Liver (tissue), 3 donors: ENCODE data around the gene UNC93A.
"Not testable (repeated sequence)": the region's sequence is repeated elsewhere in the genome, so short reads cannot be mapped to it uniquely, and the experiment has no call there.

Experiments used
- RAD21 ChIP-seq, 2 donors: IDR thresholded peaks; 2 replicates each; pipeline ENCODE4 v1.6.1; 2016; ENCODE audit warnings: antibody characterized with exemption in 2 of 2, mild to moderate bottlenecking in 2 of 2
- RXRA ChIP-seq, 2 donors: IDR thresholded peaks; 2 replicates each; pipeline ENCODE4 v1.6.1; 2017 to 2018; ENCODE audit warnings: antibody characterized with exemption in 2 of 2, mild to moderate bottlenecking in 1 of 2
- TAF1 ChIP-seq: conservative IDR thresholded peaks from 2 replicates; pipeline ENCODE4 v1.6.1; 2016; ENCODE audit warnings: antibody characterized with exemption, mild to moderate bottlenecking
- YY1 ChIP-seq: IDR thresholded peaks from 2 replicates; pipeline ENCODE4 v1.6.1; 2016; ENCODE audit warnings: antibody characterized with exemption, mild to moderate bottlenecking
- TF ChIP-seq, protein P1 (sequence below): fragments of 150-350 bp; IDR thresholded peaks from 2 replicates; pipeline ENCODE4 v1.5.1; 2017; ENCODE audit warnings: improper control_type of control experiment, low read depth, low read length; ENCODE audit not compliant: missing input control
- donor health status: healthy.
- donor health status: healthy.

DNA sequence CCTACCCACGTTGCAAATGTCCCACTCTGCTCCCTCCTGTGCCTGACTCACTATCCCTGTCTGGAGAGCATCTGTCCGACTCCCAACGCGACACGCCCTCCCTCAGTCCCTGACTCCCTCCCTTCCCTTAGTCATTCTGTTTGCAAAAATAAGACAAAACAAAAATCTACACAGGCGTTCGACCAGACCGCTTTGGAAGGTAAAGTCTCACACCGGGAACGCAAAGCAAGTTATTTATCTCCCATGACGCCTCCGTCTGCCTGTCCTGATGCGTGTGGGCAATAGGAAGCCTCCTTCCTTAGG, 29.6 kb downstream of the UNC93A start:
- TF ChIP-seq, protein P1, sequence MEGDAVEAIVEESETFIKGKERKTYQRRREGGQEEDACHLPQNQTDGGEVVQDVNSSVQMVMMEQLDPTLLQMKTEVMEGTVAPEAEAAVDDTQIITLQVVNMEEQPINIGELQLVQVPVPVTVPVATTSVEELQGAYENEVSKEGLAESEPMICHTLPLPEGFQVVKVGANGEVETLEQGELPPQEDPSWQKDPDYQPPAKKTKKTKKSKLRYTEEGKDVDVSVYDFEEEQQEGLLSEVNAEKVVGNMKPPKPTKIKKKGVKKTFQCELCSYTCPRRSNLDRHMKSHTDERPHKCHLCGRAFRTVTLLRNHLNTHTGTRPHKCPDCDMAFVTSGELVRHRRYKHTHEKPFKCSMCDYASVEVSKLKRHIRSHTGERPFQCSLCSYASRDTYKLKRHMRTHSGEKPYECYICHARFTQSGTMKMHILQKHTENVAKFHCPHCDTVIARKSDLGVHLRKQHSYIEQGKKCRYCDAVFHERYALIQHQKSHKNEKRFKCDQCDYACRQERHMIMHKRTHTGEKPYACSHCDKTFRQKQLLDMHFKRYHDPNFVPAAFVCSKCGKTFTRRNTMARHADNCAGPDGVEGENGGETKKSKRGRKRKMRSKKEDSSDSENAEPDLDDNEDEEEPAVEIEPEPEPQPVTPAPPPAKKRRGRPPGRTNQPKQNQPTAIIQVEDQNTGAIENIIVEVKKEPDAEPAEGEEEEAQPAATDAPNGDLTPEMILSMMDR = not testable (repeated sequence)
- TF ChIP-seq RAD21 (IDR thresholded peaks at IDR 0.05); YY1; RXRA (IDR thresholded peaks at IDR 0.05); TAF1: not testable (repeated sequence)
